ENCODE results near the gene APOA4.
"Not testable (repeated sequence)": the region's sequence is repeated elsewhere in the genome, so short reads cannot be mapped to it uniquely, and the experiment has no call there.

APOA4 gene

GRCh38 chr11:116812109-116812508 is 11.0 kb downstream of the APOA4 start:
- DNase-seq (ENCODE audit: low spot score) = no peak
- TF ChIP-seq CTCF (IDR thresholded peaks at IDR 0.05; ENCODE audit: extremely low read depth, insufficient read depth, missing control alignments) = no peak
- in situ Hi-C loops (cut with MboI; ENCODE audit: low pct_unique_long_range_greater_than_20kb, low sequenced_read_pairs, unreplicated experiment) = no loop called here

GRCh38 chr11:116811194-116811593 is 11.9 kb downstream of the APOA4 start:
- DNase-seq (ENCODE audit: low spot score) = no peak
- no peak for TF ChIP-seq CTCF (IDR thresholded peaks at IDR 0.05; ENCODE audit: extremely low read depth, insufficient read depth, missing control alignments)
- in situ Hi-C loops (cut with MboI; ENCODE audit: low pct_unique_long_range_greater_than_20kb, low sequenced_read_pairs, unreplicated experiment) = no loop called here

- DNase-seq (ENCODE audit: low spot score) = no peak
- TF ChIP-seq CTCF (IDR thresholded peaks at IDR 0.05; ENCODE audit: extremely low read depth, insufficient read depth, missing control alignments) = no peak
- in situ Hi-C loops (cut with MboI; ENCODE audit: low pct_unique_long_range_greater_than_20kb, low sequenced_read_pairs, unreplicated experiment) = no loop called here
These were observed 14.6 kb downstream of the APOA4 start for GRCh38 chr11:116808262-116809175.

GRCh38 chr11:116807601-116808261 is 15.4 kb downstream of the APOA4 start:
- DNase-seq (ENCODE audit: low spot score) = no peak
- in situ Hi-C loops (cut with MboI; ENCODE audit: low pct_unique_long_range_greater_than_20kb, low sequenced_read_pairs, unreplicated experiment) = no loop called here
- TF ChIP-seq CTCF (IDR thresholded peaks at IDR 0.05; ENCODE audit: extremely low read depth, insufficient read depth, missing control alignments) = no peak

- no peak for DNase-seq (ENCODE audit: low spot score)
- TF ChIP-seq CTCF (IDR thresholded peaks at IDR 0.05; ENCODE audit: extremely low read depth, insufficient read depth, missing control alignments) = no peak
- in situ Hi-C loops (cut with MboI; ENCODE audit: low pct_unique_long_range_greater_than_20kb, low sequenced_read_pairs, unreplicated experiment) = no loop called here
These were observed 19.1 kb downstream of the APOA4 start for GRCh38 chr11:116804001-116804400.

GRCh38 chr11:116801662-116802061 is 21.4 kb downstream of the APOA4 start:
- DNase-seq (ENCODE audit: low spot score); in situ Hi-C loops (cut with MboI; ENCODE audit: low pct_unique_long_range_greater_than_20kb, low sequenced_read_pairs, unreplicated experiment): not testable (repeated sequence)

GRCh38 chr11:116800610-116801009 is 22.5 kb downstream of the APOA4 start:
- TF ChIP-seq CTCF (IDR thresholded peaks at IDR 0.05; ENCODE audit: extremely low read depth, insufficient read depth, missing control alignments) = no peak
- in situ Hi-C loops (cut with MboI; ENCODE audit: low pct_unique_long_range_greater_than_20kb, low sequenced_read_pairs, unreplicated experiment) = no loop called here
- no peak for DNase-seq (ENCODE audit: low spot score)

Data from GM13977 (cell line).